NCI-H1694 treated with DMSO at 0.1 percent for 48 hours (cell line): Measurements from ENCODE around the gene CBY2.
"Not testable (repeated sequence)": the region's sequence is repeated elsewhere in the genome, so short reads cannot be mapped to it uniquely, and the experiment has no call there.

Experiments used
- DNase-seq: peaks from one replicate; lab custom pipeline; 2025; lab: John Stamatoyannopoulos, UW

The CBY2 gene

DNA sequence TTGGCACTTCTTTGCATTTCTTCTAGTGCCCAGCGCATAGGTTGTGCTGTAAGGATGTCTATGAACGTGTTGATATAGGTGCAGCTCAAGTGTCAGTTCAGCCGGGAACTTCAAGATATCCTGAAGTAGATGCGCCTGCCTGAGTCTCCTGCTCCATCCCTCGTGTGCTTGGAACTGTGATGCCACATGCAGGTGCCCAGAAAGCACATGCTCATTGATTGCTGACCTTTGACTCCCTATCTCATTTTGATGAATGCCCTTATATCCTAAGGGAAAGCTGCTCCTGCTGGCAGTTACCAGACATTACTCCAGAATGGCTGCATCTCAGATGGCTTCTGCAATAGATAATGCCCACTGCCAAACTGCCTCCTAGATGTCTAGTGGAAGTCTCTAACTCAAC, 40.9 kb downstream of the CBY2 start:
- no peak for DNase-seq

DNA sequence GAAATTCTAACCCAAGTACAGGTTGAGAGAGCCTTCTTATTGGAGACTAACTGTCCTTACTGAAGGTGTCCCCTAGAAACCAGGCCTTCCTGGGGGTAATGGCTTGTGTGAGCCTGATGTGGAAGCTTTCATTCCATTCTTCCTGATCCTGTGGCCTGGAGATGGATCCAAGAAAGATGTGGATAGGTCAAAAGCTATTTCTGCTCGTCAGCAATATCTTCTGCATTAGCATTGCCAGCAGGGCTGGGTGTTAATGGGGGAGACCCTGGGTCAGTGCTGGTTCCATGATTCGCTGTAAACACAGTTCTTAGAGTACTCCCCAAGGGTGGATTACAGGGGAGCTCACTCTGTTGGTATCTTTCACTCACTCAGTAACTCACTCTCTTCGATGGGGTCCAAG, 42.9 kb downstream of the CBY2 start:
- no peak for DNase-seq

DNA sequence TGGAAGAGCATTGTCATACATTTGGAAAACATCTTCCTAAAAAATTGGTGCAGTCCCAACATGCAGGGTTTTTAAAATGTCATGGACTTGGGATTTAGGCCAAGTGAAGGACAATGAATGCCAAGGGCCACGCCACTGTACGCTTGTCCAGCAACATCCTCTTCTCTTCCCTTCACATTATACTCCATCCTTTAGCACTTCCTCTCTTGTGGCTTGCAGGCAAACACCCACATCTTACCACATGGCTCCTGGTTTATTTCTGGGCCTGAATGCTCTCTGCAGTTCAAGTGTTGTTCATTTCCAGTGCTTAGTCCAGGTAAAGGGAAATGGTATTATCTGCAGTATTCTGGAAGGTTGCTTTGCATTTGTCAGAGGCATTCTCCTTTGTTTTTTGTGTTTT, 45.0 kb downstream of the CBY2 start:
- no peak for DNase-seq

DNA sequence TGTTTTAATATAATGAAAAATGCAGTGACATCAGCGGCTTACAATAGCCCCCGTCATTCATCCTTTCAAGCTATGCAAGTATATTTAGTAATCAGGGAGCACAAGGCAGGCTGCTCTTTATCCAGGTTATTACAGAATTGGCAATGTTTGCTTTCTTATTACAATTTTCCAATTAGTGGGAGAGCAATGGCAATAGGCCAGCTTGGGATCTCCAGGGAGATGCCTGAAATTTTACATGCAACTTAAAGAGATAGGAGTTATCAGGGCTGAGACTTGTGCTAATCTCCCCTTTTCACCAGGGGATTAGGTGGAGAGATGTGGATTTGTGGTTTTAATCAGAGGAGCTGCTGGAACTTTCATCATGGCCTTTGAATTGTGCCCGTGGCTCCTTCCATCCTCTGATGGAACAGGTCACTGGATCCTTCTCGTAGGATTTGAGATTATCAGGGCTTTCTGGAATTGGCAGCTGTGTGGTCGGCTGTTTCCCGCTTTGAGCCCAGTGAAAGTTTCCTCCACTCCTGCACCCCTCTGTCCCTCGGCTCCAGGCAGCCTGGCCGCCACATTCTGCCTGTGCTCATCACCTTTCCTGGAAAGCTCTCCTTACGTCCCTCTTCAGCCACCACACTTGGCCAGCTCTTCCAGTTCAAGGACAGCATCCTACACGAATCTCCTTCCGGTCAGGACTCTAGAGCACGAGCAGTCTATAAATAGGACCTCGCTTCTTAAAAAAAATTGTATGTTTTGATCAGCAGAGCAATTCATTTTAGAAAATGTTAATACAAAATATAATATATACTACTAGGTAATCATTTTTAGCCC, 47.0 kb downstream of the CBY2 start:
- no peak for DNase-seq

DNA sequence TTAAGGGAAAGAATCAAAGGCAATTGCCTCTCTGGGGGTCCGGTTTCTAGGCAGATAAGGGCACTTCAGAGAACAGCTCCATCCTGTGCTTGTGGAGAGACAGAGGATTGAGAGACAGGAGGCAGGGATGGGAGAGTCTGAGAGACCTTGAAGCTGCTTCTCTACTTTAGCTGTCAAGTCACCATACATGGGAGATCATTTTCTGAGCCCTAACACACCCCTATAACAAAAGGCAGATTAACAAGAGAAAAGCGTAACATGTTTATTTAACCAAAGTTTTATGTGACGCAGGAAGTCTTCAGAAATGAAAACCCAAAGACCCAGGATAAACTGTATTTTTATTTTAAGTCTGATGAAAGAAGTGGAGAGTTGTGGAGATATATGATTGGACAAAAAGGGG, 48.4 kb downstream of the CBY2 start:
- DNase-seq = no peak

DNA sequence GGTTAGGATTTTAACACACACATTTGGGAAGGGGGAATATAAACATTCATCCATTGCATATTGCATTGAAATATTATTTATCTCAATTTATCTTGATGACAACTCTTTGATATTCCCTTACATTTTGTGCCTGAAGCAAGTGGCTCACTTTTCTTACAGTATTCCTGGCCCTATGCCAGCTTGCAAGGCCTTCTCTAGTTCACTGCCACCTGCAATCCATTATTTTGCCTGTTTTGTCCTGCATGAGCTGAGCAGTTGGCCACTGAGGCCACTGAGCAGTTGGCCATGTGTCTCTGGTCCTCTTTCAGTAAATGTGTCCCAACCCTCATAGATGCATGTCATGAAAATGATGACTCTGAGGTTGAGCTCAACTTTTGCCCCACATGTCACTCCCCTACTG, 49.8 kb downstream of the CBY2 start:
- DNase-seq = no peak

DNA sequence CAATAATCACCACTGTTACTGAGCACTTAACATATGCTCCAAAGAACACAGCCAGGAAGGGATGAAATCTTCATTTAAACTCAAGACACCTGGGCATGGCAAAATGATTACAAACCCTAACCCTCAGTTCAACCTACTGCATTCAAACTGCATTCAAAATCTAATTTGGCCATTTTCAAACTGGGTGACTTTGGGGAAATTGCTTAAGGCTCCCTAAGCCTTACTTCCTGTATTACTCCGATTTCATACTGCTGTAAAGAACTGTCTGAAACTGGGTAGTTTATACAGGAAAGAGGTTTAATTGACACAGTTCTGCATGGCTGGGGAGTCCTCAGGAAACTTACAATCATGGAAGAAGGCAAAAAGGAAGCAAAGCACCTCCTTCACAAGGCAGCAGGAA, 50.4 kb downstream of the CBY2 start:
- DNase-seq = no peak

DNA sequence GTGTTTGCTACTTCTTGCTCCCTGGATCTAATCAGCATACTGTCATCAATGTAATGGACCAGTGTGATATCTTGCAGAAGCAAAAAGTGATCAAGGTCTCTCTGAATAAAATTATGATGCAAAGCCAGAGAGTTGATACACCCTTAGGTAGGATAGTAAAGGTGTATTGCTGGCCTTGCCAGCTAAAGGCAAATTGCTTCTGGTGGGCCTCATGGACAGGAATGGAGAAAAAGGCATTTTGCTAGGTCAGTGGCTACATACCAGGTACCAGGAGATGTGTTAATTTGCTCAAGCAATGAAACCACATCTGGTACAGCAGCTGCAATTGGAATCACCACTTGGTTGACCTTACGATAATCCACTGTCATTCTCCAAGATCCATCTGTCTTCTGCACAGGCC, 54.4 kb downstream of the CBY2 start:
- DNase-seq = not testable (repeated sequence)

DNA sequence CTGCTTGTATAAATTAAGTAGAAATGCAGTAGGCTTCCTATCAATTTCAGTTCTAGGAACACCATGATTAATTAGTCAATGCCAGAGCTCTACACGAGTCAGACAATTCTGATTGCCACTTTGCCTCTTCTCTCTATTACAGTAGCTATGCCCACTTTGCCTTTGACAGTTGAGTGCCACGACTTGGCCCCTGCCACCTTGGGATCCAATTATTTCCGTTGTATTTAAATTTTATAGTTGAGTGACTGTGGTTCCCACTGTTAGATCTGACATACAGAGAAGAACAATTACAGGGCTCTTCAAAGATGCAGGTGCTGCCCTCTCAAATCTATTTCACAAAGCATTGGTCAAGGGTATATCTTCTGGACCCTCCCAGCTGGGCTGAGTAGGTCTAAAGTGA, 55.5 kb downstream of the CBY2 start:
- DNase-seq = not testable (repeated sequence)

DNA sequence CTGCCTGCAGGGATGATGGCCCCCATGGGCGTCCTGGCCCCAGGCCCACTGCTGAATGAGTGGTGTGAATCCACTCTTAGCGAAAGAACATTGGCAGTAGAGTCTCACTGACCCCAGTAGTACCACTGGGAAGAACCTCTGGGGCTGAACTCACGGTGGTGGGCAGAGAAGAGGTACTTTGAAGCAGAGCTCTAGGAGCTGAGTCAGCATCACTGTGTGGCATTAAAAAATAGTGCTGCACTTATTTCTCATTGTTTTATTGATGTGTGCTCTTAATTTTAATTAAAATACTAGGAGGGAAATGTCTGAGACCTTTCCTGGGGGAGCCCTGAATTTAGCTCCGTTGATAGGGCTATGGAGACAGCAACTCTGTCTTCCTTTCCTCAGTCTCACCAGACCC, 61.3 kb downstream of the CBY2 start:
- no peak for DNase-seq
